Neutrophil (primary cell): ENCODE results near the gene FOXP3.
A peak's percentile ranks its signal among the peaks of the same experiment; 100 is the strongest.

Experiments used
- H3K27ac ChIP-seq: fragments of 200-600 bp; sonication (generic); 2 replicates; pipeline ENCODE4 v1.5.1; 2016; ENCODE audit warnings: mild to moderate bottlenecking, moderate library complexity
- H3K27me3 ChIP-seq: fragments of 200-600 bp; sonication (generic); 2 replicates; pipeline ENCODE4 v1.6.0; 2016; ENCODE audit warnings: mild to moderate bottlenecking
- H3K36me3 ChIP-seq: fragments of 200-600 bp; sonication (generic); 2 replicates; pipeline ENCODE4 v1.5.1; 2017
- H3K4me1 ChIP-seq, 2 experiments: fragments of 200-600 bp in 1 of 2; sonication (generic) in 1 of 2; 1 replicate in 1 of 2; 2 replicates in 1 of 2; pipeline versions ENCODE4 v1.5.1 to v1.6.1; 2013 to 2016; ENCODE audit warnings: low read depth in 1 of 2, low read length in 1 of 2, mild to moderate bottlenecking in 1 of 2, moderate library complexity in 1 of 2; ENCODE audit not compliant: control insufficient read depth in 1 of 2, insufficient read depth in 1 of 2
- H3K4me3 ChIP-seq, 2 experiments: fragments of 200-600 bp in 1 of 2; sonication (generic) in 1 of 2; 1 replicate in 1 of 2; 2 replicates in 1 of 2; pipeline ENCODE4 v1.5.1; 2013 to 2016; ENCODE audit warnings: low read depth in 1 of 2, low read length in 1 of 2, mild to moderate bottlenecking in 1 of 2, moderate library complexity in 1 of 2
- H3K9me3 ChIP-seq: fragments of 200-600 bp; sonication (generic); 2 replicates; pipeline ENCODE4 v1.5.1; 2016
- CTCF ChIP-seq: fragments of 200-600 bp; sonication (generic); IDR thresholded peaks from 2 replicates; pipeline ENCODE4 v1.5.1; 2016; ENCODE audit warnings: antibody characterized with exemption

FOXP3 gene

GRCh38 chrX:49271341-49271740 lies 6.8 kb upstream of the FOXP3 start:
- Histone ChIP-seq H3K27me3 (no peaks in the 10 kb centered on the region), H3K4me3 (no peak overlapping the region), H3K36me3 (no peaks in the 10 kb centered on the region), H3K9me3 (no peaks in the 10 kb centered on the region), H3K4me1 (peaks cover 18 to 37% of the 10 kb centered on the region in 2 experiments), H3K27ac (no peak overlapping the region)
- TF ChIP-seq CTCF = no peak

GRCh38 chrX:49270249-49270921 lies 5.9 kb upstream of the FOXP3 start:
- Histone ChIP-seq H3K27ac (peak overlapping the region; percentile 96), H3K4me3 (peak overlapping the region; percentile 68 to 76), H3K9me3 (no peaks in the 10 kb centered on the region), H3K27me3 (no peaks in the 10 kb centered on the region), H3K36me3 (no peaks in the 10 kb centered on the region), H3K4me1 (peaks cover 18 to 37% of the 10 kb centered on the region in 2 experiments)
- TF ChIP-seq CTCF = no peak

GRCh38 chrX:49269767-49270248 lies 5.3 kb upstream of the FOXP3 start, which contains the start of gene PPP1R3F:
Gene PPP1R3F, plus strand, starts transcription at chrX:49269793. Its CDS starts 77 bp downstream, at chrX:49269870.
- no peaks in the 10 kb centered on the region for H3K27me3 ChIP-seq
- peak; percentile 17 for TF ChIP-seq CTCF
- H3K4me3 ChIP-seq = peak within 1 kb of the TSS; percentile 68 to 76
- no peaks in the 10 kb centered on the region for H3K9me3 ChIP-seq
- peak within 1 kb of the TSS; percentile 96 for H3K27ac ChIP-seq
- peaks cover 18 to 37% of the 10 kb centered on the region in 2 experiments for H3K4me1 ChIP-seq
- H3K36me3 ChIP-seq = no peaks in the 10 kb centered on the region

GRCh38 chrX:49269010-49269766 lies 4.7 kb upstream of the FOXP3 start:
- Histone ChIP-seq H3K4me3 (peak overlapping the region; percentile 68 to 76), H3K27ac (peak overlapping the region; percentile 96), H3K27me3 (no peaks in the 10 kb centered on the region), H3K4me1 (peaks cover 18 to 37% of the 10 kb centered on the region in 2 experiments), H3K9me3 (no peaks in the 10 kb centered on the region), H3K36me3 (no peaks in the 10 kb centered on the region)
- no peak for TF ChIP-seq CTCF

GRCh38 chrX:49268702-49269009 lies 4.1 kb upstream of the FOXP3 start:
- Histone ChIP-seq H3K27me3 (no peaks in the 10 kb centered on the region), H3K4me1 (peaks cover 18 to 36% of the 10 kb centered on the region in 2 experiments), H3K4me3 (peak overlapping the region; percentile 68 to 76), H3K27ac (peak overlapping the region; percentile 96), H3K9me3 (no peaks in the 10 kb centered on the region), H3K36me3 (no peaks in the 10 kb centered on the region)
- TF ChIP-seq CTCF = no peak
